Measurements from ENCODE around the gene OR2T34. TPM values are rescaled to one million over a fixed set of nuclear protein-coding genes. Genes with fewer than 3 reads are reported as not detected.
"Not testable (repeated sequence)": the region's sequence is repeated elsewhere in the genome, so short reads cannot be mapped to it uniquely, and the experiment has no call there.

The OR2T34 gene
- total RNA-seq, 1 donor from 2014 or later = not detected

DNA sequence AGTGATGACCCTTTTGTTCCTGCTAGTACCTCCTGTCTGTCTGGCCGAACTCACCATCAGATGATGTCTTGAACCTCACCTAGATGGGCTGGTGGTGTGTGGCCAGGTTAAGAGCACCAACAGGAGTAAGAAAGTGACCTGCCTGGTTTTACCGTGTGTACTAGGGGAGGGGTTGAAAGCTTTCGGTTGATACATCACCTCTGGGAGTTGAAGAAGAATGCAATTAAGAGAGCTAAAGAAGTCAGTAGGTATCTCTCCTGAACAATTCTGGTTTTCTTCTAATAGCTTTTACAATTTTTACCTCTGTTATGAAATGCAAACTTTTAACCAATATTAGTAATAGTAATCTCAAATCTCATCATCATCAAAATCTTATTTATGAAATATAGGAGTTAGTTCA lies 11.9 kb downstream of the OR2T34 start, which contains the start of gene OR2T29:
TSS of gene OR2T29 (minus strand) at position 101 of the 400 bp plus-strand sequence. CDS start 3,281 bp downstream, outside the sequence.
- DNase-seq (ENCODE audit: low read depth) = not testable (repeated sequence)

DNA sequence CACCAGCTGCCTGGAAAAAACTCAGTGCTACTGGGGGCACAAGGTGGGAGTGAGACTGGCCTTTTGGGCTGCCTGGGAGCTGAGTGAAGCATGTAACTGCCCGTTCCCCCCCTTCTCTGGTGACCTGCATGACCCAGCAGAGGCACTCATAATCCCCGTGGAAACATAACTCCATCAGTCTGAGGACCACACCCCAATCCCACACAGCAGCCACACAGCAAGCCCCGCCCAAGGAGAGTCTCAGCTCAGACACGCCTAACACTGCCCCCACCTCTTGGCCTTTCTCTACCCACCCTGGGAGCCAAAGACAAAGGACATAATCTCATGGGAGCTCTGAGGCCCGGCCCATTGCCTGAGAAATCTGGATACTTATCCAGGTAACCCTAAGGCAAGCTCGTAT lies 23.5 kb downstream of the OR2T34 start:
- DNase-seq (ENCODE audit: low read depth) = not testable (repeated sequence)

DNA sequence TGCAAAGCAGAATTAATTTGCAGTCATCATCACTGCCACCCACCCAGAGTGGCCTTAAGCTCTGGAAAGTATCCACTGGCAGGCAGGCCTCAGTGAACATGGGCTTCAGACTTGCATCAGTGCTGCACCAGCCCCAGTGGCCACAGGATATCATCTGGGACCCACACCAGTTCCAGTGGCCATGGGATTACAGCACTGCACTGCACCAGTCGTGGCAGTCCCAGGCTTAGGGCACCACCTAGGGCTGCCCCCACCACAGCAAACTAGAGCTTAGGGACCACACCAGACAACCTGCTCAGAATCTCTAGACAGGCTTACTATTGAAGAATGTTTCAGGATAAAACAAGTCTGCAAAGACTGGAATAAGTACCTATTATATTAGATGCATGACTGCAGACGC lies 27.2 kb downstream of the OR2T34 start:
- not testable (repeated sequence) for DNase-seq (ENCODE audit: low read depth)

DNA sequence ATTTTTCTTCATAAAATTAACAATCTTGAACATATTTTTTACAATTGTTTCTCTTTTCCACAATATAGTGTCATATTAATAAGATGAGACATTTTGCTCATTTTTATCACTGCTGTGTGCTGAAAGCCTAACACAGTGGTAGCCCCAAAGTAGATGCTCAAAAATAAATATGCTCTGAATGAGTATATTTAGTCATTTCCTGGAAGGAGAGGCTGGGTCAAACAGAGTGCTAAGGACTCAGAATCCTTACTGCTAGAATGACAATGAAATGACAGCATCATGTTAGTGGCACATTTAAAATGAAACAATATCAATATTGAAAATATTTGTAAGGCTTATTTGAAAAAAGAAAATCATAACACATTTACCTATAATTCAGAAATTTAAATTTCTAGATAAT lies 37.1 kb downstream of the OR2T34 start:
- not testable (repeated sequence) for DNase-seq (ENCODE audit: low read depth)

Other genes starting within 250 kb of the OR2T34 start
- not detected in 2 replicates for gene OR14C36, start 226.0 kb downstream of the OR2T34 start, total RNA-seq
- not detected in 2 replicates for gene OR2T4, start 213.1 kb downstream of the OR2T34 start, total RNA-seq
- not detected in 2 replicates for gene OR2T6, start 199.0 kb downstream of the OR2T34 start, total RNA-seq
- not detected in 2 replicates for gene OR2T1, start 171.7 kb downstream of the OR2T34 start, total RNA-seq
- gene OR2T2, start 129.1 kb downstream of the OR2T34 start, total RNA-seq = not detected in 2 replicates
- not detected in 2 replicates for gene OR2T3, start 101.4 kb downstream of the OR2T34 start, total RNA-seq
- not detected in 2 replicates for gene OR2T5, start 86.2 kb downstream of the OR2T34 start, total RNA-seq
- not detected in 2 replicates for gene OR2G6, start 66.7 kb downstream of the OR2T34 start, total RNA-seq
- not detected in 2 replicates for gene OR2T29, start 12.0 kb downstream of the OR2T34 start, total RNA-seq
- not detected in 2 replicates for gene OR2T10, start 22.9 kb upstream of the OR2T34 start, total RNA-seq
- gene OR2T11, start 60.3 kb upstream of the OR2T34 start, total RNA-seq = not detected in 2 replicates
- not detected in 2 replicates for gene OR2T35, start 70.5 kb upstream of the OR2T34 start, total RNA-seq
- not detected in 2 replicates for gene OR2T27, start 80.8 kb upstream of the OR2T34 start, total RNA-seq
- not detected in 2 replicates for gene OR14I1, start 128.0 kb upstream of the OR2T34 start, total RNA-seq
- gene LYPD8, start 181.0 kb upstream of the OR2T34 start, total RNA-seq = not detected in 2 replicates

All from myocyte (in vitro differentiated cells).